GM21447 (cell line): Measurements from ENCODE around the gene COLEC12.

Experiments used
- ATAC-seq: cut with Tn5 transposase; IDR thresholded peaks from one replicate; pipeline ENCODE4 v1.9.1; 2021; ENCODE audit not compliant: unreplicated experiment

Gene COLEC12

DNA sequence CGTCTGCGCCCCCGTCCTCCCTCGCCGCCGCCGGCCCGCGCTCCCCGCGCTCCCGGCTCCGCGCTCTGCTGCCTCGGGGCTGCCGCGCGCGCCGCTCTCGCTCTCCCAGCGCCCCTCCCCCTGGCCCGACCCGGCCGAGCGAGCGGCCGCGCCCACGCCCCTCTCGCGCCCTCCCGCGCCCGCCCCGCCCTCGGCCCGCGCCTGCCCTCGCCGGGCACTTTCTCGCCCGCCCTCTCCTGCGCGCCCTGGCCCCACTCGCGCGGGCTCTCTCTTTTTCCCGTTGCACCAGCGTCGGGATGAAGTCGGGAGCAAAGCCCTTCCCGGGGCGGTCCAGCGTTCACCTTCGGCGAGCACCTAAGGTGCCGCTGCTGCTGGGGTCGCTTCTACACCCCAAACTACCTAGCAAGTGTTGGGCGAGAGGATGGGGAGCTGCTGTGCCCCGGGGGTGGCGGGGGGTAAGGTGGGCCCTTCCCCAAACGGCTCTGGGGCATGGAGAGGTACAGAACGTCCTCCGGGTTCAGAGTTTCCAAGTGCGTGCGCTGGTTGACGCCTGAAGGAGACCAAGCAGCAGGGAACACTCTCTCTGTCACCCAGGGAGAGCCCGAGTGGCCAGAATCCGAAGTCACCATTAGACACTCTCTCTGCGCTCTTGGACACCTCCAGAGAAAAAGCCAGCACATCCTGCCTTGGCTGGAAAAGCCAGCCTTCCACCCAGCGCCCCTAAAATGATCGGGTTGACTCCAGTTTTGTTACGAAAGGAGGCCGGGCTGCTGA is at the start of gene COLEC12:
COLEC12 (minus strand) TSS at position 70 of the 774 bp plus-strand sequence. CDS start 187 bp downstream, outside the sequence.
- no peak for ATAC-seq

DNA sequence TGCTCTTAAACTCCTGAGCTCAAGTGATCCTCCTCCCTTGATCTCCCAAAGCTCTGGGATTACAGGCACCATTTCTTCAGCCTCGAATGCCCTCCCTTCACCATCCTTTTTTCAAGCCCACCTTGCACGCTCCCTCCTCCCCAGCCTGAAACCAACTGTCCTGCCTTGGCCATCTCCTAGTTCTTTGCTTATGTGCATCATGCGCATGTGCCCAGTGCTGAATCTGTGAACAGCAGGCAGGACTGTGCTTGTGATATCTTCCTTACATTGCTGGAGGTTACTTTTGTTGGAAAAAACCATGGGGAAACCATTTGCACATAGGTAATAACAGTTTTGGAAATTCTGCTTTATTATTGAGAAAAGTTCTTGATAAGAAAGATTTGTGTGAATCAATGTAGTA is 49.5 kb upstream of the COLEC12 start:
- ATAC-seq = no peak

DNA sequence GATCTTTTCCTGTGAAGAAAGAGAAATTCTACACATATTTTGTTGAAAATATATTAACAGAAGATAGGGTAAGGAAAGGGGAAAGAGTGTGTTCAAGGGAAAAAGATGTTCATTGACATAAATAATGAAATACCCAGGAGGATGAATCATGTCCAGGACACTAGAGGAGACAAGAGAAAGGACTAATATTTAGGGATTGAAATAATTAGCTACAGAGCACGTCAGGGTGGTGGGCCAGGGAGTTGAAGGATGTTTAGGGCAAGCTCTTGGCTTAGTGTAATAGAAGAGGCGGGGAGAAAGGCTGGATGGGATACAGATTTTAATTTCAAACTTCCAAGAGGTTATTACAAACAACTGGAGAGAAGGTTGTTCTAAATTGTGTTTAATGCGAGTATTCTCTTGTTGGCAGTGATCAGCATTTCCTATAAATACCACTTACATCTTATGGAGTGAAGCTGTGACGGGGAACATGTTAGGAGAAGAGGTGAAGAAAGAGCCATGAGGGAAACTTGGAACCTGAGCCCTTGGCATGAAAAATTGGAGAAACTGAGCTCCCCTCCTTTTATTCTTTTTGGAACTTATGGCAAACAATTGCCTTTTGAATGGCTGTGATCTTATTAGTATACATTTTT is 43.1 kb upstream of the COLEC12 start:
- no peak for ATAC-seq

DNA sequence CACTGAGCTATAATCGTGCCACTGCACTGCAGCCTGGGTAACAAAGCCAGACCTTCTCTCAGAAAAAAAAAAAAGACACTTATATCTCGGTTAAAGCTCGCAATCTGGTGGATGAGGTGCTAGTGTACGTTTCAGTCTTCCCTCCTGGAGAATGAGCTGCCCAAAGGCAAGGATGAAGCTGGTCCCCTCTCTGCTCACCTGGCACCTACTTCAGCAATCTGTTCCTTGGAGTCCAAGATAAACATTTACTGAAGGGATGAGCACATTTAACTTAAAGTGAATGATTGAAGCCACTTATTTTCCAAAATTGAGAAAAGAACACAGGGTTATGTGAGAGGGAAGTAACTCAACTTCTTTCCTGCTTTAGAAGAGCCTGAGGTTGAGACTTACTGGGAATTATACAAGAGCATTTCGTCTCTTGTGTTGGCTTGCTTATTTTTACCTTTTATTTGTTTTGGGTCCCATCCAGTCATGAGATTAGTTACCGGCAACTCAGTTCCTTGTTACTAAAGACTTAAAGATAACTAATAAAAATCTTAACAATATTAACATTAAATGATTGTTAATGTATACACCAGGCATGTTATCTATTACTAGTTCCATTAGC is 33.6 kb upstream of the COLEC12 start:
- ATAC-seq = no peak

DNA sequence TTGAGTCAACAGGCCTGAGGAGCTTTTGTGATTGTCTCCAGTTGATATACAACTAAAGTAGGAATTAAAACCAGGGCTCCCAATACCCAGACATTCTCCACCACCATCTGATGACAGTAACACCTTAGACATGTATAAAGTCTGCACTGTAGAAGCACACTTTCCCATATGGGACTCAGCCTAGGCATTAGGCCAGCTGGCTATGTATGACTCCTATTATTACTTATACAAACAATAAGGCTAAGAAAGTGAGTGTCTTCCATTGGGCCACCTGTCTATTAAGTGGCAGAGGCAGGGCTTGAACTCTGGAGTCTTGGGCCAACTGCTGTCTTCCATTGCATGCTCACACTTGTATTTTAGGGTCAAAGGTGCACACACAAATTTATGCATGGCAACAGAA is 32.1 kb upstream of the COLEC12 start:
- ATAC-seq = no peak

DNA sequence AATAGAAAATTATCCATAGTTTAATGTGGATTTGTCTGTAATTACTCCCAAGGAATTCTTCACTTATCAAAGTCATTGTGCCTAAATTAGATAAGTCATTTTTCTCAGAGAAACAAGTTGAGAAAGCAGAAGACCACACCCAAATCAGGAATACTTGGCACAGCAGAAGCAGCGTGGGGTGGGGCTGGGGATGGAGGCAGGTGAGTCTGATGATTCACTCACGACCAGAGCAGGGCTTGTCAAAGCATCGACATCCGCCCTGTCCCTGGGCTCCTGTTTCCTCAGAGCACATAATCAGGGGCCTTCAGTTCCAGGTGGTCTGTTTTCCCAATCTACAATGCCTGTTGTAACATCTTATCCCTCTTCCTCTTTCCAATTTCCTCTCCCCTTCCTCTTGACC is 31.5 kb upstream of the COLEC12 start:
- ATAC-seq = no peak

DNA sequence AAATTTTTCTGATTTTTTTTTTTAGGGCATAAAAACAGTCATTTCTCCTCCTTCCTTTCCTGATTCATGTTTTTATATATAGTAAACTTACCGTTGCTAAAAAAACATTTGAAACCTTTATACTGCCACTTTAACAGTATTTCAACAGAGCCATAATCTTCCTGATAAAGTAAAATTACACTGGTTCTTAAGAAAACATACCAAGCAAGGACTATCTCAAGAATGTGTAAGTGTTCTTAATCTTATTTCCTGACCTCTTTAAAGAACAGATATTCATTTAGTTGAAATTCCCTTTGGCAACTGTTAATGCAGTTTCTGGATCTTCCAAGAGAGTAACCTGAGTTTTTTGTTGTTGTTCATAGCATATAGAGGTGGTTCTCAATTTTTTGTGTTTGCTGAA is 26.6 kb upstream of the COLEC12 start:
- ATAC-seq = no peak

DNA sequence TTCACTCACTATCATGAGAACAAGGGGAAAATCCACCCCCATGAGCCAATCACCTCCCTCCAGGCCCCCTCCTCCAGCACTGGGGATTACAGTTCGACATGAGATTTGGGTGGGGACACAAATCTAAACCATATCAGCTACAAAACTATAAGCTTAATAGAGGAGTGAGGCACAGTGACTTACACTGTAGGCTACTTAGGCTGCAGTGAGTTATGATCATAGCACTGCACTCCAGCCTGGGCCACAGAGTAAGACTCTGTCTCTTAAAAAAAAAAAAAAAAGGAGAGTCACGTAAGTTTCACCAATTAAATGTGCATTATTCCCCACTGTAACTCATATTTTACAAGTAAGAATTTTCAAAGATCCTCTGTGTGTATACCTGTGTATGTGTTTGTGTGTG is 26.2 kb upstream of the COLEC12 start:
- no peak for ATAC-seq

DNA sequence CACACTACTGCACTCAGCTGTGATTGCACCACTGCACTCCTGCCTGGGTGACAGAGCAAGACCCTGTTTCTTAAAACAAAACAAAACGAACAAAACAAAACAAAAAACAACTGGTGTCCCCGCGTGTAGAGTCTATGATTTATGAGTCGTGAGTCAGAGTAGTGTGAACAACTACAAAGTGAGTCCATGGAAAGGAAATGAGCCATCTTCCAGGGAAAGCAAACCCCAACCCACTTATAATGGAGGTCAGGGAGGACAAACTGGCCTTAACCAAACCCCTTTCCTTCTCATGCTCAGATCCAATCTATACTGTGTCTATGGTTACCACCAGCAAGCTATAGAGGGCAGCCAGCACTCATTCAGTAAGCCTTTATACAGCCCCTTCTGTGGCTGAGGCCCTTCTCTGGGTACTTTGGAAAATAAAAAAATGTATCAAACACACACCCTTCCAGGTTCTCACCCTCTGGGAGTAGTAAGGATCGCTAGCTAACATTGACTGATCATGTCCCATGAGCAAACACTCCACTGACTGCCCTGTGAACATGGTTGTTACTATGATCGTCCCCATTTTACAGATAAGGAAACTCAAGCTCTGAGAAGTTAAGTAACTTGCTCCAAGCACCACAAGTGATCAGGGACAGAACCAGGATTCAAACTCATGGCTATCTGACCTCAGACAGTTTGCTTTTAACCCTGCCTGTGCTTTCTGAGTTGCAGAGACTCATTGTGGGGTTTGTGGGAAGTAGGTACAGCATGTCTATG is 24.7 kb upstream of the COLEC12 start:
- ATAC-seq = no peak

DNA sequence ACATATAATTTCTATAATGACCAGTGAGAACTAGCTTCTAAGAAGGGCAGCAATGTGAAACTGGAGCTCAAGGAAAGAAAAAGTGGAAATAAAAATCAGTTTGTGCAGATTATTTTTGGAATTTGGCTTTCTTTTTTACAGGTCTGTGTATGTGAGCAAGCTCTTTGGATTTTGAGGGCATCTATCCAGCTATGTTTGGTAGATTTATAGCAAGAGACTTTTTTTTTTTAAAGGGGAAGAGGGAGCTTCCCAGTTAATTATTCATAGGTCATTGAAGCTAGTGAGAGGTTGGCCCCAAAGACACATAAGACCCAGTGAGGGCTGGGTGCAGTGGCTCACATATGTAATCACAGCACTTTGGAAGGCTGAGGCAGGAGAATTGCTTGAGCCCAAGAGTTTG is 24.0 kb upstream of the COLEC12 start:
- ATAC-seq = peak; percentile 52

DNA sequence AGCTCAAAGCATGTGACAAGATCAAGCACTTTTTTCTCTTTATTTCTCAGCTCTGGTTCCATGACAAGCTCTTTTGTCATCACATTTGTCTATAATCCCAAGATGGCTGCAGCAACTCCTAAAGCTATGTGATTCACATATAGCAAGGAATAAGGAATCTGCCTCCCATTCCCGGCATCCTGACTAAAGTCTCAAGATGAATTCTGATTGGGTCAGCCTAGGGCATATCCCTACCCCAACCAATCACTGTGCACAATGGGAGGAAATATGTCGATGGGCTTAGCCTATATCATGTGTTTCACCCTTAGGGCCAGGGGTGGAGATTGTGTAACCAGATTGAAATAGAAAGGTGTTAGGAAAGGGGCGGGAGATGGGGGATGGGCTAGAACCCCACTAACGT is 23.1 kb upstream of the COLEC12 start:
- no peak for ATAC-seq

DNA sequence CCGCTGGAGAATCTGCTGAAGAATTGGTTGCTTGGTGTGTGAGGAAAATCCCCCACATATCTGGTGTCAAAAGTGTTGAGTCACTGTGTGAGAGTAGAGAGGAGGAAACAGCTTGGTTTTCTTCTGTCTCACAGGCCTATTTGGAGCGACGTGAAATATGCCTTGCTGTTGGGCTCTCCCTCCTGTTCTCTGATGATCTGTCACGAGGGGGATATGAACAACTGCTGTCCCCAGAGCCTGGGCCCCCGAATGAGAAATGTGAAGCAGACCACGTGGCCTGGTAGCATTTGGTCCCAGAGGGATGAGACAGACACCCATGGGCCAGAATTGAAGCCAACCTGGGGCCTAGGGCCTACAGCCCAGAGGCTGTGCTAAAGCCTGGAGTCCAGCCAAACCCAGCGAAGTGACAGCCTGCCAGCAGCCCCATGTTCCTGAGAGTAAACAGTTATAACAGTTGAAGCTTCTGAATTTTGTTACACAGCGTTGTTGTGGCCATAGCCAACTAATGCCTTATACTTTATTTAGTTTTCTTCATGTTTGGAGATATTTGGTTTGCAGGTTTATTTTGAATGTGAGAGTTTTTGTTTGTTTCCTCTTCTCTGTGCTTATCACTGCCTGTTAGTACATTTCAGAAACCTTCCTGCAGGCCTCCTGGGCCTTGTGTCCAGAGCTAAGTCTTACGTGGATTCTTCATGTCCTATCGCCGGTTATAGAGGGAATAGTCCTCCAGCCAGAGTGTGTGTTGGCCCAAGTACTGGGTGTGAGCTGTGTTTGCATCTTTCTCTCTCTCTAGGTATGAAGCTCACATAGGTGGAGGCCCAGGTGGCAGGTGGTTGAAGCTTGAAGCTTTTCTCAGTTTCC is 18.7 kb upstream of the COLEC12 start:
- ATAC-seq = peak; percentile 93

DNA sequence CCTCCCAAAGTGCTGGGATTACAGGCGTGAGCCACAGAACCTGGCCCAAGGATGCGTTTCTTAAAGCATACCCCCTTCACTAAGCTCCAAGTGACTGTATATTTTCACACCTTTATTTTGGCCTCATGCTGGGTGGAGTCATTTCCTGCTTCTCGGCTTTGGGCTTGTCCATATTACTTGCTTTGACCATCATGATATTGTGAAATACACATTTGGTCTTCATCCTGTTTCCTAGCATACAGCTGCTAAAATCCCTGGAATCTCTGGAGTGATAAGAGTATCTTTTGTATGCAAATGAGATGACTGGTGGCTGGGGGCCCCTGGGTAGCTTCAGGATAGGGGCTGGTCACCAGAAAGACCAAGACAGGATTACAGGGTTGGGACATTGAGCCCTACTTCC is 17.6 kb upstream of the COLEC12 start:
- ATAC-seq = no peak

DNA sequence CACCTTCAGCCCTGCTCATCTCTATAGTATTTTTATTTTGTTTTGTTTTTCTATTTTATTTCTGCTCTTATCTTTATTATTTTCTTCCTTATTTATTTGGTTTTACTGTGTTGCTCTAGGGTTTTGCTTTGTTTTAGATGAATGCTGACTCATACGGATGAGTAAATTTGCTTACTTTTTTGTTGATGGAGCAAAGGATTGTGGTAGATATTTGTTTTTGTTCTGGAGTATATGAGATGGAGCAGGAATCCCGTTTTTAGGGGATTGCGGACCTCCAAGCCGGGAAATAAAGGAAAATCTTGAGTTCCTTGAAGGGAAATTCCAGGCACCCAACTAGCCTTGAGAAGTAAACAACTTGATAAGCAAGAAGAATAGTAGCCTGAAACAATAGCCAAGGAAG is 15.3 kb upstream of the COLEC12 start:
- no peak for ATAC-seq

DNA sequence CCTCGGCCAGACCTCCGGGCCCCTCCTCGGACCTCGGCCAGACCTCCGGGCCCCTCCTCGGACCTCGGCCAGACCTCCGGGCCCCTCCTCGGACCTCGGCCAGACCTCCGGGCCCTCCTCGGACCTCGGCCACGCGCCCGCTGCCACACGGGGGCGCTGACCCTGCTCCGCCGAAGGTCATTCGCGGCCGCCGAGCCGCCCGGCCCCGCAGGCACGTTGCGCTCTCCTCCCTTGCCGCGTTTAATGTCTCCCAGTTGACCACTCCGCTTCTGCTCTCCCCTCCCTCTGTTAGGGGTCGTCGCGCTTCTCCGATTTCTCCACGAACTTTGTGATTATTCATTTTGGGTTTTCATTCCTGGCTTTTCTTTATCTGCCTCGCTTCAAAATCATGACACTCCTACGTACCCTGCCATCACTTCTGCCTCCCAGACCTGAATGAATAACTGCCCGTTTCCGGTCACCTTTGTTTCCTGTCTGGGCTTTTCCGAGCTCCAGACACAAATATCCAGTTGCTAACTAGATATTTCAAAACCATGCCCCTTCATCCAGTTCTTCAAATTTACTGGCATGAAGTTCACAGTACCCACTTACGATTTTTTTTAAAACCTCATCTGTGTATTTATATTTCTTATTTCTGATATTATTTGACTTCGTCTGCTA is 14.8 kb upstream of the COLEC12 start:
- ATAC-seq = no peak

DNA sequence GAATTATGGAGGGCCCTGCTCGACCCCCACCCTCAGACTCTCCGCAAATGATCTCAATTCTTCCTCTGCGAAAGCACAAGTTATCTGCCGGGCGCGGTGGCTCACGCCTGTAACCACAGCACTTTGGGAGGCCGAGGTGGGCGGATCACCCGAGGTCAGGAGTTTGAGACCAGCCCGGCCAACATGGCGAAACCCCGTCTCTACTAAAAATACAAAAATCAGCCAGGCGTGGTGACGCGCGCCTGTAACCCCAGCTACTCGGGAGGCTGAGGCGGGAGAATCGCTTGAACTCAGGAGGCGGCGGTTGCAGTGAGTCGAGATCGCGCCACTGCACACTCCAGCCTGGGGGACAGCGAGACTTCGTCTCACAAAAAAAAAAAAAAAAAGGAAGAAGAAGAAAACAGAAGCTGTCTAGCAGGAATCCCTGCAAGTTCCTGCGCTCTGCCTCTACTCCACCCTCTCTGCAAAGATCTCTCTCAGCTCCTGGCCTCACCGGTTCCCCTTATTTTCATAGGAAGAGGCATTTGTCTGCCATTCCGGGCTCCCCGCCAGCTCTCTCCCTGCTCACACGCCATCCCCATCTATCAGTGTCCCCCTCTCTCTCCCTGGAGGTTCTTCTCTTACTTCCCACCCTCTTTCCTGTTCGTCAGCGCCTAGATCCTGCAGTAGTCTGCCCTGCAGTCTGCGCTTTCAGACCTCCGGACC is 13.5 kb upstream of the COLEC12 start:
- no peak for ATAC-seq

DNA sequence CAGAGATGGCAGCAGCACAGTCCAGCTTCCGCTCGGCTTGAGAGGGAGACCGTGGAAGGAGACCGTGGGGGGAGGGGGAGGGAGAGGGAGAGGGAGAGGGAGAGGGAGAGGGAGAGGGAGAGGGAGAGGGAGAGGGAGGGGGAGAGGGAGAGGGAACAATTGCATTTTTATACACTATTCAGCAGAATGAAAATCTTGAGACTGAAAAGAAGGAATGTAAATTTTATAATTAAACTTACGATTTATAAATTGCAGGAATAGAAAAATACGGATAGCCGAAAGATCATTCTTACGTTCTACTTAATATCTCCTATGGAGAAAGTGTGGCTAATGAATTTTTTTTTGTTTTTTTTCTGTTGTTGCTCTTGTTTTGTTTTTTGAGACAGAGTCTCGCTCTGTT is 12.5 kb upstream of the COLEC12 start:
- ATAC-seq = no peak

DNA sequence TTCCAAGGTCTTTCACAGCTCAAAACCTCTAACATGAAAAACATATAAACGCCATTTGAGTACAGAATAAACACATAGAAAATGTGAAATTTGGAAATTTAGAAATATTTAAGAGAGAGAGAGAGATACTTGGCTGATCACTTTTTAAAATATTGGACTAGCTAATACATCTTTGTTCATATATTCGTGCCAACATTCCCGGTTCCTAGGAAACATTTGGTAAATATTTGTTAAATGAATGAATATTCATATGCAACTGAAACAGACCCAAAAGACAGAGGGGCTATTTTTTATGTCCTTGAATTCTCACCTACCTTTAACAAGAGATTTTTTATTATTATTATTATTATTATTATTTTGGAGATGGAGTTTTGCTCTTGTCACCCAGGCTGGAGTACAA is 8.3 kb upstream of the COLEC12 start:
- no peak for ATAC-seq

DNA sequence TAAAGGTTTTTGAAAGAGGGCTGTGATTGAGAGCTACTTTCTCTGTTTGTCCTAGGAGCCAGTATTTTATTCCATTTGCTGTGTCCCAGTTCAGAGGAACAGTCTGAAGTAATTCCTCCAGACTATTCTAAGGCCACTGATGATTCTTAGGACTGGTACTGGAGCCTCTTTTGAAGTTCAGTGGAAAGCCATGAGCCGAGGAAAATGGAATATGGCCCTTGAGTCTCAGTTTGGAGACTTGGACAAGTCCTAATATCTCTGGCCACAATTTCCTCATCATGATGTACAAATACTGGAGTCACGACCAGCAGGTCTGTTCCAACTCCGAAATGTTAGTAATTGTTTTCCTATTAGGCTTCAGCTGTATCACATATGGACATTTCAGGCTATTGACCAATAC is 7.1 kb upstream of the COLEC12 start:
- ATAC-seq = no peak

DNA sequence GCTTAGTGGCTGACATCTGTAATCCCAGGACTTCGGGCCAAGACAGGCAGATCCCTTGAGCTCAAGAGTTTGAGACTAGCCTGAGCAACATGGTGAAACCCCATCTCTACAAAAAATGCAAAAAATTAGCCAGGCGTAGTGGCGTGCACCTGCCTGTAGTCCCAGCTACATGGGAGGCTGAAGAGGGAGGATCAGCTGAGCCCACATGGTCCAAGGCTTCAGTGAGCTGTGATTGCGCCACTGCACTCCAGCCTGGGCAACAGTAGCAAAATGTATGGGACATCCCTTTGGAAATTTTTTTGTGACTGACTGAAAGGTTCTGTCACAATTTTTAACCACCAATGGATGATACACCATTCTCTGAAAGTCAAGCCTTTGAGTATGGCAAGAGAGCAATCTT is 6.3 kb upstream of the COLEC12 start:
- no peak for ATAC-seq
